GM12878 (cell line): ENCODE measurements around the gene RETREG1. TPM values are rescaled to one million over a fixed set of nuclear protein-coding genes. Genes with fewer than 3 reads are reported as not detected.

ENCODE experiments used
- ATAC-seq: fragments of 200-7000 bp; cut with Tn5 transposase; 3 replicates; pipeline ENCODE4 v1.9.1; 2020; ENCODE audit warnings: mild to moderate bottlenecking, moderate library complexity
- BruUV-seq: library from RNA; stranded (reverse); fragments of 400-500 nt; replicated peaks from 2 replicates; lab custom pipeline; 2021; lab: Mats Ljungman, UMichigan
- CTCF ChIA-PET: fragments of 300-600 bp; sonication (Branson Sonifier 250); formaldehyde crosslinking; extraction: SDS; loops from one replicate; lab custom pipeline; 2021; ENCODE audit warnings: inconsistent platforms; lab: Yijun Ruan, JAX
- POLR2A ChIA-PET: fragments of 350-600 bp; formaldehyde crosslinking; extraction: SDS; loops from one replicate; lab custom pipeline; 2021; ENCODE audit warnings: inconsistent platforms; lab: Charles Lee
- RAD21 ChIA-PET: fragments of 300-600 bp; sonication (Branson Sonifier 250); formaldehyde crosslinking; loops from one replicate; lab custom pipeline; 2023; ENCODE audit warnings: antibody characterized with exemption; ENCODE audit not compliant: unreplicated experiment; lab: Charles Lee
- SMC1A ChIA-PET: fragments of 300-600 bp; sonication (Branson Sonifier 250); formaldehyde crosslinking; loops from one replicate; lab custom pipeline; 2023; ENCODE audit not compliant: unreplicated experiment, uncharacterized antibody; lab: Charles Lee
- DNase-seq: peaks from one replicate; pipeline ENCODE4 v3.0.0-alpha.2; 2011; ENCODE audit warnings: low read depth, low spot score
- FAIRE-seq: peaks from 3 replicates; lab custom pipeline; 2011; peaks lifted over from hg19 to GRCh38; lab: Jason Lieb, UNC
- H2AFZ ChIP-seq: 2 replicates; pipeline ENCODE4 v1.6.0; 2011; ENCODE audit warnings: low read depth, low read length, control low read depth; ENCODE audit not compliant: control insufficient read depth
- H3K27ac ChIP-seq: 2 replicates; pipeline ENCODE4 v1.5.1; 2011; ENCODE audit warnings: control low read depth; ENCODE audit not compliant: control insufficient read depth, insufficient read depth
- H3K27me3 ChIP-seq, 2 experiments: replicated peaks in 1 of 2; 2 replicates each; pipeline versions ENCODE4 v1.6.0 to v1.6.1; 2011; ENCODE audit warnings: low read length in 1 of 2; ENCODE audit not compliant: control insufficient read depth in 2 of 2, insufficient read depth in 2 of 2
- H3K36me3 ChIP-seq, 2 experiments: 2 replicates each; pipeline ENCODE4 v1.5.1; 2011; ENCODE audit warnings: low read length in 1 of 2; ENCODE audit not compliant: control insufficient read depth in 2 of 2, insufficient read depth in 2 of 2
- H3K4me1 ChIP-seq: 2 replicates; pipeline ENCODE4 v1.6.1; 2011; ENCODE audit warnings: mild to moderate bottlenecking, low read length, moderate library complexity, mixed read lengths; ENCODE audit not compliant: control insufficient read depth, insufficient read depth
- H3K4me2 ChIP-seq: 2 replicates; pipeline ENCODE4 v1.6.0; 2011; ENCODE audit warnings: control low read depth; ENCODE audit not compliant: control insufficient read depth, insufficient read depth
- H3K4me3 ChIP-seq: fragments of 200-600 bp; sonication (generic); 2 replicates; pipeline ENCODE4 v1.5.1; 2016
- H3K79me2 ChIP-seq: 2 replicates; pipeline ENCODE4 v1.6.0; 2011; ENCODE audit warnings: low read length; ENCODE audit not compliant: control insufficient read depth, insufficient read depth
- H3K9ac ChIP-seq: 2 replicates; pipeline ENCODE4 v1.8.0; 2011; ENCODE audit warnings: low read length, control low read depth, mixed read lengths; ENCODE audit not compliant: control insufficient read depth, insufficient read depth
- H3K9me3 ChIP-seq: replicated peaks from 3 replicates; pipeline ENCODE4 v1.5.1; 2011; ENCODE audit warnings: mild to moderate bottlenecking, low read length; ENCODE audit not compliant: control insufficient read depth, insufficient read depth
- H4K20me1 ChIP-seq: 2 replicates; pipeline ENCODE4 v1.6.0; 2011; ENCODE audit not compliant: control insufficient read depth, insufficient read depth
- BMI1 ChIP-seq: fragments of 450-650 bp; IDR thresholded peaks from 2 replicates; pipeline ENCODE4 v1.6.1; 2016; ENCODE audit warnings: mild to moderate bottlenecking, moderate library complexity, borderline replicate concordance
- KAT2A ChIP-seq: conservative IDR thresholded peaks from 2 replicates; pipeline ENCODE4 v1.6.1; 2011; ENCODE audit warnings: low read depth, low read length; ENCODE audit not compliant: control insufficient read depth
- NFIC ChIP-seq: IDR thresholded peaks from 2 replicates; pipeline ENCODE4 v1.6.1; 2012; ENCODE audit warnings: low read depth, mild to moderate bottlenecking, inconsistent platforms, low read length, moderate library complexity
- NFYA ChIP-seq: IDR thresholded peaks from 2 replicates; pipeline ENCODE4 v1.6.1; 2011; ENCODE audit warnings: low read depth, mild to moderate bottlenecking, low read length, improper control_type of control experiment, borderline replicate concordance
- SIX5 ChIP-seq: IDR thresholded peaks from 2 replicates; pipeline ENCODE4 v1.6.1; 2011; ENCODE audit warnings: mild to moderate bottlenecking, low read depth, low read length, moderate library complexity; ENCODE audit not compliant: severe bottlenecking
- SMC3 ChIP-seq: IDR thresholded peaks from 2 replicates; pipeline ENCODE4 v1.6.1; 2011; ENCODE audit warnings: low read length, improper control_type of control experiment, borderline replicate concordance
- SUPT20H ChIP-seq: IDR thresholded peaks from 2 replicates; pipeline ENCODE4 v1.6.1; 2011; ENCODE audit warnings: low read depth, mild to moderate bottlenecking, low read length, moderate library complexity, borderline replicate concordance; ENCODE audit not compliant: control insufficient read depth
- TCF7 ChIP-seq: IDR thresholded peaks from 2 replicates; pipeline ENCODE4 v1.6.1; 2014; ENCODE audit warnings: antibody characterized with exemption, borderline replicate concordance
- USF1 ChIP-seq: IDR thresholded peaks from 2 replicates; pipeline ENCODE4 v1.6.1; 2011; ENCODE audit warnings: borderline replicate concordance, low read depth, mild to moderate bottlenecking, moderate library complexity, mixed read lengths, low read length; ENCODE audit not compliant: insufficient read depth; ENCODE audit errors: extremely low read length
- ZNF24 ChIP-seq: fragments of 450-650 bp; IDR thresholded peaks from 2 replicates; pipeline ENCODE4 v1.6.1; 2017; ENCODE audit warnings: antibody characterized with exemption, mild to moderate bottlenecking
- WGBS: methylation state at CpG from one replicate; pipeline ENCODE4 v1.1.6; 2016; ENCODE audit warnings: low lambda C conversion rate; ENCODE audit not compliant: insufficient replicate concordance, insufficient coverage; ENCODE audit errors: missing lambda C conversion rate; 5-methylcytosine and 5-hydroxymethylcytosine counted together
- in situ Hi-C: fragments of 300-500 bp; cut with MboI; formaldehyde crosslinking; loops from 9 replicates; pipeline ENCODE4 v1.14.3; 2018; ENCODE audit warnings: mixed read lengths
- intact Hi-C: fragments of 100-400 bp; cut with micrococcal nuclease; formaldehyde crosslinking; loops from one replicate; pipeline ENCODE4 v1.14.2; 2022; ENCODE audit not compliant: unreplicated experiment
- polyA plus RNA-seq, 11 experiments: library from polyadenylated mRNA; depleted of rRNA in 4 of 11; unstranded in 6 of 11; stranded (reverse) in 5 of 11; fragments of >200 nt; fragmentation: Nextera tagmentation in 4 of 11; fragmentation: Illumina TruSeq in 1 of 11; extraction: Ambion mirVana in 4 of 11; extraction: Trizol in 1 of 11; gene quantifications; 1 replicate in 1 of 11; 2 replicates in 10 of 11; pipeline versions ENCODE4 v1.2.1 to v1.2.3, GENCODE V29; 2011 to 2016; ENCODE audit warnings: inconsistent platforms in 2 of 11, missing spikeins in 2 of 11, low read depth in 1 of 11
- total RNA-seq, 4 experiments: library from RNA; depleted of rRNA in 3 of 4; stranded (reverse); fragments of >200 nt in 3 of 4; fragmentation: Illumina TruSeq in 1 of 4; extraction: Trizol in 1 of 4; gene quantifications; 2 replicates each; pipeline versions ENCODE4 v1.2.1 to v1.2.3, GENCODE V29; 2013 to 2021
- TF ChIP-seq, protein P1 (sequence below): IDR thresholded peaks from 2 replicates; pipeline ENCODE4 v1.6.1; 2012; ENCODE audit warnings: low read depth, low read length, improper control_type of control experiment

RETREG1 gene
- total and polyA plus RNA-seq, 10 of the 15 experiments (the other 5 are each of a cell fraction or from before 2014, with no cell fraction given): 3.9 to 8.9 (median 6.4) TPM

DNA sequence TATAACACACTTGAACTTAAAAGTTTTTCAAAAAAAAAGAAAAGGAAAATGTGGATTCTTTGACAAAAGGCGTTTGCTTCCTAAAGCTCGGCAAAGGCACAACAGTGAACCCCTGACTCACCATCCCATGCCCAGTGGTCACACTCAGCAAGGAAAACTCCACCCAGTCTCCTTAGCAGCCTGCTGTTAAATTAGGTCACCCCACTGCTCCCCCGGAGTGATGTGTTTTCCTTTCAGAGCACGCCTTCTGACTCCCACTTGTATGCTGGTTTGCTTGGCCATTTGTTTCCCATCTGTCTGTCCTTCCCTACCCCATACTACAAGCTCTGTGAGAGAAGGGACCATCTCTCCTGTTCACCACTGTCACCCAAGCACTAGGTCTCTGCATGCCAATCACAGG lies 23.8 kb downstream of the RETREG1 start (continued):
- TF ChIP-seq TCF7 (no peak), SIX5 (no peak), NFIC (no peak), USF1 (no peak), SUPT20H (no peak), NFYA (no peak), ZNF24 (no peak), BMI1 (no peak)
- TF ChIP-seq, all 136 proteins: peak for 0

- H3K79me2 ChIP-seq: no peaks in the 10 kb centered on the region
- no peaks in the 10 kb centered on the region for H3K36me3 ChIP-seq
- RAD21 ChIA-PET: interaction anchor here (0.5 to 0.9 kb wide), 2 partner anchors 30 to 276 kb away, joined by 3 read pairs; no protein-coding TSS in a partner anchor
- H4K20me1 ChIP-seq: no peaks in the 10 kb centered on the region
- WGBS: 65% methylated on average over 4 of the region's 4 CpGs
- no peak overlapping the region for H2AFZ ChIP-seq
- no peak overlapping the region for H3K9ac ChIP-seq
- no peaks in the 10 kb centered on the region for H3K4me1 ChIP-seq
- CTCF ChIA-PET: interaction anchor here (0.6 to 0.9 kb wide), 3 partner anchors 47 to 1562 kb away, joined by 3 read pairs; no protein-coding TSS in a partner anchor
- H3K27ac ChIP-seq: no peak overlapping the region
- TF ChIP-seq SMC3 (no peak), KAT2A (no peak)
- TF ChIP-seq, protein P1, sequence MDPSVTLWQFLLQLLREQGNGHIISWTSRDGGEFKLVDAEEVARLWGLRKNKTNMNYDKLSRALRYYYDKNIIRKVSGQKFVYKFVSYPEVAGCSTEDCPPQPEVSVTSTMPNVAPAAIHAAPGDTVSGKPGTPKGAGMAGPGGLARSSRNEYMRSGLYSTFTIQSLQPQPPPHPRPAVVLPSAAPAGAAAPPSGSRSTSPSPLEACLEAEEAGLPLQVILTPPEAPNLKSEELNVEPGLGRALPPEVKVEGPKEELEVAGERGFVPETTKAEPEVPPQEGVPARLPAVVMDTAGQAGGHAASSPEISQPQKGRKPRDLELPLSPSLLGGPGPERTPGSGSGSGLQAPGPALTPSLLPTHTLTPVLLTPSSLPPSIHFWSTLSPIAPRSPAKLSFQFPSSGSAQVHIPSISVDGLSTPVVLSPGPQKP: no peak
- H3K9me3 ChIP-seq: no peaks in the 10 kb centered on the region
- DNase-seq (no peak), ATAC-seq (no peak), FAIRE-seq (no peak)
- intact Hi-C loops: no loop called here
- no peak overlapping the region for H3K4me3 ChIP-seq
- H3K27me3 ChIP-seq: no peaks in the 10 kb centered on the region
- POLR2A ChIA-PET: no interaction called here
- no TSS peak for BruUV-seq
- SMC1A ChIA-PET: no interaction called here
- in situ Hi-C loops: no loop called here
- H3K4me2 ChIP-seq: no peak overlapping the region
Measured at GRCh38 chr5:16592255-16592654, 24.5 kb downstream of the RETREG1 start.
